NCI-H2196 (cell line): ENCODE results near the gene OSM.
A peak's percentile ranks its signal among the peaks of the same experiment; 100 is the strongest.

ENCODE experiments used
- DNase-seq: peaks from one replicate; lab custom pipeline; 2025; ENCODE audit not compliant: unreplicated experiment; lab: John Stamatoyannopoulos, UW

Gene OSM

DNA sequence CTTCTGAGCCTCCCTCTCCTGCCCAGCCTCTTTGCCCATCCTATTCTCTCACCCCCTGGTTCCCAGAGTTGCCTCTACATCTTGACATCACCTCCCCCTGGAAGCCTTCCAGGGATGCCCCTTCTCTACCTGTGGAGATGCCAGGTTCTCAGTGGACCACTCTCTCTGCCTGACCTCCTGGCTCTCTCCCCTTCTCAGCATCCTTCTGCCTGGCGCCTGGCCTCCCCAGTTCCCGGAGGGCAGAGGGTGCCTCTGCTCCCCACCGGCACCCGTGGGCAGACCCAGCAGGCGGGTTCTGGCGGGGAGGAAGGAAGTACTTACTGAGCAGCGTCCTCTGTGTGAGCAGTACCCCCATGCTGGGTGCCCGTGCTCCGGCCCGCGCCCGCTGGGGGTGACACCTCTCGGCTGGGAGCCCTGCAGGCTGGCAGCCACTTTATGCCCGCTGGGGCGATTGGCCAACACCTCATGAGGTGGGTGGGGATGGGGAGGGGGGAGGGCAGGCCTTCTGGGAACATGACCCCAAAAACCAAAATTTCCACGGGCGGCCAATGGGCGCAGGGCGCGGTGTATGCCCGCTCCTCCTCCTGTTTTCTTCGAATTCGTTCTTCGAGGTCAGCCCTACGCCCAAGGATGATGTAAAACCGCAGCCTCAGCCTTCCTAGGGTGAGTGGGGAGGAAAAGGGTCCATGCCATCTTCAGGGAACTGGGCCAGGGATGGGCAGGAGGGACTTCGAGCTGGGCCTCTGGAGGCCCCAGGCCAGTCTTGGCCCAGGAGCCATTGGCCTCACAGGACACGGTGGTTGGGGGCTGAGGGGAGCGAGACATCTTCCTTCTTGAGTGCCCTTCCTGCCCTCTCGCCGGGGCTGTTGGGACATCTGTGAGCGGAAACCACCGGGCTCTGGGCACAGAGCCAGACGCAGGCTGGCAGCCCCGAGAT is at the start of gene OSM:
TSS of gene OSM (minus strand) at position 407 of the 937 bp plus-strand sequence. CDS start at position 355, 52 bp downstream.
- DNase-seq: no peak

DNA sequence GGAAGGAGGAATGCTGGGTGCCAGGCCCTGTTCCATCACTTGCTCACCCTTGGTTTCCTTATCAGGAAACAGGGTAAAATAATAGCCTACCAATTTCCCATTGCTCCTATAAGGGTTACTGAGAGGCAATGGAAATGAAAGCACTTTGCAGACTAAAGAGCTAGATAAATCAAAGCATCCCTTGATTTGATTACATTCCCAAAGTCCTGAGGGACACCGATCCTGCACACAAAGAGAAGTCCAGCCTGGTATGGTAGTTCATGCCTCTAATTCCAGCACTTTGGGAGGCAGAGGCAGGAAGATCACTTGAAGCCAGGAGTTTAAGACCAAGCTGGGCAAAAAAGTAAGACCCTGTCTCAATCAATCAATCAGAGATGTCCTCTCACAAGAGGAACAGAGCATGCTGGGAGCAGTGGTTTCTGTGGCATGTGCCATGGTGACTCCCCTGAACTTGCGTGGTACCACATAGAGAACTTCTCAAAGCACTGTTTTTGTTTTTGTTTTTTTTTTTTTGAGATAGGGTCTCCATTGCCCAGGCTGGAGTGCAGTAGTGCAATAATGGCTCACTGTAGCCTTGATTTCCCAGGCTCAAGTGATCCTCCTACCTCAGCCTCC is 49.4 kb upstream of the OSM start:
- no peak for DNase-seq

- DNase-seq: no peak
Measured at GRCh38 chr22:30314915-30315314, 48.3 kb upstream of the OSM start.

GRCh38 chr22:30313527-30314363 is 47.1 kb upstream of the OSM start:
- no peak for DNase-seq

- DNase-seq: no peak
Measured at GRCh38 chr22:30312053-30312452, 45.4 kb upstream of the OSM start.

GRCh38 chr22:30310881-30311771 is 44.5 kb upstream of the OSM start:
- DNase-seq: peak; percentile 29

GRCh38 chr22:30309951-30310741 is 43.5 kb upstream of the OSM start:
- no peak for DNase-seq

DNA sequence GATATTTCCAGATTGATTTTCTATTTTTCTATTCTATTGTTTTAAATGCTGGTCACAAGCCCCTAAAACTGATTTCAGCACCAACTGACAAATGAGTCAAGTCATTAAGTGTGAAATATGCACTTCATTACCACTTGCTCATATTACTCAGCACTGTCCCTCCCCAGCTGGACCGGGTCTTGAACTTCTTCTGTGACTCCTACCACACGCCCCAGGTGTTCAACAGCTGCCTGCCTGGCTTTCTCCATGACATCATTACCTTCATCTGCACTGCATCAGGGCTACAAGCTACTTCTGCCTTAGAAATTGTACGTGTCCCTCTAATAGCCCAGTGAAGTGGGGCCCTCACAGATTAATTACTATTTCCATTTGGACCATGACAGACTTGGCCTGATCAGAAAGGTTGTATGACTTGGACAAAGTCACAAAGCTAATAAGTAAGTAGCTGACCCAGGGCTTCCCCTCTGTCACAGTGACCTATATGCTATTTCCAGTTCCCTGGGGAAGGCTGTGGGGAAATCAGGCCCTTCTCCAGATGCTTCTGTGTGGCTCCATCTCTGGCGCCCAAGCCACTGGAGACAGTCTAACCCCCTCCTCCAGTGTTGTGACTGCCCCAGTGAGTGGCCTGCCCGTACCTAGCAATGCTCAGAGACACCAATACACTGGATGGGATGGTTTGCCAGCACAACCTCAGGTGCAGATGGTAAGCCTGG is 42.0 kb upstream of the OSM start:
- DNase-seq: no peak

- DNase-seq: no peak
Measured at GRCh38 chr22:30308093-30308492, 41.4 kb upstream of the OSM start.

DNA sequence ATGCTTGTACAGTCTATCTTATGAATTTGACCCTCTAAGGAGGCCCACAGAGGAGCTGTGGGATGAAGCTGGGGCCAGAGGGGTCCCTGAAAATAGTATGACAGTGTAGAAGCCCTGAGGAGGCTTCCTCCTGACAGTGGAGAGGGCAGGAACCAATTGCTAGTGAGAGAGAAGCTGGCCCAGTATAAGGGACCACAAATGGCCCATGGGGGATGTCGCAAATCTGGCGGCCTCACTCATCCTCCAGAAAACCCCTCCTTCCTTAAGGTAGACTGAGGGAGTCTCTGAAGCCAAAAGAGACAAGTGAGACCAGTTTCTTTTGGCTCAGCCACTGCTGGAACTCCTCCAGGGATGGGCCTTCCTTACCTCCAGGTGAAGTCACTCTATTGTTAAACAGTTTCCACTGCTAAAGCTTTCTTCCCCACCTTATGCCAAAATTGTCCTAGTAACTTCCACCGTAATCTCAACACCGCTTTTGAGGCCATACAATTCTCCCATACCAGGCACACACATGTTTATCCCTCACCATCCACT is 40.5 kb upstream of the OSM start:
- no peak for DNase-seq

GRCh38 chr22:30306627-30307011 is 40.0 kb upstream of the OSM start:
- no peak for DNase-seq

DNA sequence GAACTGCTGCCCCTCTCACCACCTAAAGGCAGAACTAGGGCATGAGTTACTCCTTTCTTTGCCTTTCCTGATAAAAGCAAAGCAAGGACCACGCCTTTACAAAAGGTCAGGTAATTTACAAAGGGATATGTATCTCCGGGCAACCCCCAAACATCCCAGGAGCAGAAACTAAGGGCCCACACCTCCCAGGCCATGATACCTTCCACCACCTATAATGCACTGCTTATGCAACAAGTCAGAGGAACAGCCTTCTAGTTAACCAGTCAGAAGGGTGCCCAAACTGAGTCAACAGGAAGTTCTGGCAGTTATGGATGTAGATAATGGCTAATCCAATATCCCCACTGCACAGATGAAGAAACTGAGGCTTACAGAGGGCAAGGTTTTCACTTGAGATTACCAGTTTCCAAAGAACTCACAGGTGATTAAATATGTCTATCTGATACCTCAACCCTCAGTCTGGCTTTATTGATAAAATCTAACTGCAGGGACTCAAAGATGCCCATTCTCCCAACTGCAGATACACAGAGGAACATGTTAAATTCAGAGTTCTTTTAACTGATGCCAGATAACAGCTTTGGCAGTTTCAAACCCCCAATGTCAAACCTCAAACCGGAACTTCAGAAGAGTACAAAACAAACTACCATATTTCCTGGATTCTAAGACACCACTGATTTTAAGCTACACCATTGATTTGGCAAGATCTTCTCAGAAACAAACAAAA is 39.4 kb upstream of the OSM start:
- DNase-seq: no peak

- no peak for DNase-seq
Measured at GRCh38 chr22:30305519-30305905, 38.9 kb upstream of the OSM start.

- DNase-seq: peak; percentile 36
Measured at GRCh38 chr22:30304495-30305244, 38.0 kb upstream of the OSM start.

- DNase-seq: no peak
Measured at GRCh38 chr22:30302810-30303138, 36.1 kb upstream of the OSM start.

DNA sequence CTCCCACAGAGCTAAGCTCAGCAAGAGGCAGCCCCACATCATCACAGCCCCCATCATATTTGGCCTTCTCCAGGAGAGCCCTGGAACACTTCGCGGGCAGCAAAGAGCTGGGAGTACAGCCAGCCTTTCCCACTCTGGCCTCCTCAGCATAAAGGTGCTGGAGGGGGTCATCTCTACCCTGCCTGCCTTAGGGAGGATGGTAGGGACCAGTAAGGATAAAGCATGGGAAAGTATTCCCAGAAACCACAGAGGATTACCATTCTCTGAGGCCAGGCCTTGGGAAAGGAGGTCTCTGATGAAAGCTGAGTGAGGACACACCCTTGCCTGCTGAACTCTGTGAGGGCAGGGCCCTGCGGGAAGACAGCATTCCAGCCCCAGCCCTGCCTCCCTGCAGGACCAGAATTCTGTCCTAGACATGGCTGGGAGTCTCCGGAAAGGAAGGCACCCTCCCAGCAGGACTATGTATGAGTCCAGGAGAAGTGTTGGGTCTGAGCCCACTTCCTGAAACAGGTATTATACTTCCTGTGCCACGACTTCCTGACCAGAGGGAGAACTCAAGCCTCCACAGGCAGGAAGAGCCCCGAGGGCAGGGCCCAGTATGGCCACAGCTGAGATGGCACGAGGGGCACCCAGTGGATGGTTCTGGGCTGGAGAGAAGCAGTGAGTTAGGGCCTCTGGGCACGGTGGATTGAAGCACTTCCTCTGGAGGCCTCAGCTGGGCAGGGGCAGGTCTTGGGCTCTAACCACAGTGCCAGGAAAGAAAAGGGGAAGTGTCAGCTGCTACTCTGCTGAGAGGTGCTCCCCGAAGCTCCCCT is 35.6 kb upstream of the OSM start:
- DNase-seq: no peak

DNA sequence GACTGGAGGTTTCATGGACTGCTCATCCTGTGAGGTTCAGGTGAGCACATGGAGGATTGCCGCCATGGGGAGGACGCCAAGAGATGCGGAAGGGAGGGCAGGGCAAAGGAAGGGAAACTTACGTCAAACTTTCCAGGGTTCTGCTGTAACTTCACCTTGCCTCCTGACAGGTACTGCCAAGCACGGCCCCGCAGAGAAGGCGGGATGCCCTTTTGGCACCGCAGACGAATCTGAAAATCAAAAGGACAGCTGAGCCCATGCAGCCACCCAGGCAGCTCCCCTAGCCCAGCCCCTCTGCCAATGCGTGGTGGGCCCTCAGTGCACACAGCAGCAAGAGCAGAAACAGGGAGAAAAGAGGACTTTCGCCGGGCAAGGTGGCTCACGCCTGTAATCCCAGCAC is 32.7 kb upstream of the OSM start:
- DNase-seq: no peak
